ENCODE data around the gene CWC27.

The CWC27 gene

GRCh38 chr5:65021527-65022226 lies 252.9 kb downstream of the CWC27 start:
- in situ Hi-C loops (cut with HindIII; ENCODE audit: low sequenced_read_pairs), result no loop called here
- no peak for DNase-seq (ENCODE audit: low read depth)
- TF ChIP-seq CTCF (IDR thresholded peaks at IDR 0.05; ENCODE audit: low read depth, low read length, missing control alignments), result no peak
- no peak overlapping the region for H3K4me3 ChIP-seq (ENCODE audit: low read depth, low read length)

- DNase-seq (ENCODE audit: low read depth), result no peak
- in situ Hi-C loops (cut with HindIII; ENCODE audit: low sequenced_read_pairs), result no loop called here
- TF ChIP-seq CTCF (IDR thresholded peaks at IDR 0.05; ENCODE audit: low read depth, low read length, missing control alignments), result no peak
Measured at GRCh38 chr5:65022932-65023331, 254.2 kb downstream of the CWC27 start.

DNA sequence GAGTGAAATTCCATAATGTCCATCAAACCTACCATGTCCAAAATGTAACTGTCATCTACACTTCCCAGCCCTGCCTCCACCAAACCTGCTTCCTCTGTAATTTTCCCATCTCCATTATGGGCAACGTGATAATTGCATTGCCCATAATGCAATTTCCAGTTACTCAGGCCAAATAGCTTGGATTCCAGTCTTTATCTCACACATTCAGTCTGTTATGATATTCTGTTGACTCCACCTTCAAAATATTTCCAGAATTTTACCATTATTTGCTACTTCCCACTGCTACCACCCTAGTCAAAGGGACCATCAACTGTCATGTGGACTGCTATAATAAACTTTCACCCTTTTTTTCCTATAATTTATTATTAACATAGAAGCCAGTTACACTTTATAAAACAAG lies 256.0 kb downstream of the CWC27 start:
- in situ Hi-C loops (cut with HindIII; ENCODE audit: low sequenced_read_pairs), result no loop called here
- TF ChIP-seq CTCF (IDR thresholded peaks at IDR 0.05; ENCODE audit: low read depth, low read length, missing control alignments), result no peak
- DNase-seq (ENCODE audit: low read depth), result no peak
- no peak overlapping the region for H3K4me3 ChIP-seq (ENCODE audit: low read depth, low read length)

More at GRCh38 chr5:65022932-65023331, 254.2 kb downstream of the CWC27 start:
- no peak overlapping the region for H3K4me3 ChIP-seq (ENCODE audit: low read depth, low read length)

DNA sequence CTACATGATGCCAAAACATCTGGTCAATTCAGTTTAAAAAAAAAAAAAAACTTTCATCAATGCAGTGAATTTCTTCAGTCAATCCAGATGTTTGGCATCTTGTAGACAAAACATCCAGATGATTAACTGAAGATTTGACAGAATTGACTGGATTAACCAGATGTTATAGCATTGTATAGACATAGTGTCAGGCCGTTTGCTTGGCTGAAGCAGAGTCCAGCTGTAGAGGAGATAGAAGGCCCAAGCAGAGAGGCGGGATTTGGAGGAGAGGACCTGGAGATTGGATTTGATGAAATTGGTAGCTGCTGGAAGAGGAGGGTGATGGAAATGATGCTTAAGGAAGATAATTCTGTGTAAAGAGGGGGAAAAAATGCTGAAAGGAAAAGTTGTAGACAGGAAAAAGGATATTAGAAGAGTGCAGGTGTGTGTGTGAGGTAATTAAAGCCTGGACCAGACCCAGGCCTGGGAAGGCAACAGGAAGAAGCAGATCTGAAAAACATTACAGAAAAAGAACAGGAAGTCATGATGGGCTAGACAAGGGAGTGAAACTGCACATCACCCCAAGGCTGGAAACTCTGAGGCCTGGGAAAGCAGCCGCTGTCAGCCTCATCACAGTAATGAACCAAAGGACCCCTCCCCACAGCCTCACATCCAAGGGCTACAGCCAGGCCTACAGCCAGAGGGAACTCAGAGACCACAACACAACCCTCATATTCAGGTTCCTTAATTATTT lies 258.3 kb downstream of the CWC27 start:
- no peak for TF ChIP-seq CTCF (IDR thresholded peaks at IDR 0.05; ENCODE audit: low read depth, low read length, missing control alignments)
- in situ Hi-C loops (cut with HindIII; ENCODE audit: low sequenced_read_pairs), result no loop called here
- no peak overlapping the region for H3K4me3 ChIP-seq (ENCODE audit: low read depth, low read length)
- DNase-seq (ENCODE audit: low read depth), result no peak

DNA sequence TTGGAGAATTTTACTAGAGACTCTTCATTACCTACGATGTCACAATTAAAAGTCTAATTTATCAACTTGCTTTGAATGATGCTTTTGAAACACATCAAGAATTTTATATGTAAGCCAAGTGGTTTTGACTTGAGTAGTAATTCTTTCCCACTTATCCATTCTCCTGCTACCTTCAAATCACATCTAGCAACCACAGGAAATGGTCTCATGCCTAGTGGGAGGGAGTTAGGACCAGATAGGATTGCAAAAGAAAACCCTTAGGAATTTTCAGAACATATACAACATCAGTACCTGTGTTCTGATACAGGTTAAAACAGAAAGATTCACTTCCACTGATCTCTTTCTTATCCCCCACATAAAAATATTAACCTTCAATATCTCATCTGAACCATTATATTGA lies 260.4 kb downstream of the CWC27 start:
- in situ Hi-C loops (cut with HindIII; ENCODE audit: low sequenced_read_pairs), result no loop called here
- no peak overlapping the region for H3K4me3 ChIP-seq (ENCODE audit: low read depth, low read length)
- no peak for TF ChIP-seq CTCF (IDR thresholded peaks at IDR 0.05; ENCODE audit: low read depth, low read length, missing control alignments)
- no peak for DNase-seq (ENCODE audit: low read depth)

- TF ChIP-seq CTCF (IDR thresholded peaks at IDR 0.05; ENCODE audit: low read depth, low read length, missing control alignments), result no peak
Measured at GRCh38 chr5:65030056-65030455, 261.3 kb downstream of the CWC27 start.

More at GRCh38 chr5:65030056-65030455, 261.3 kb downstream of the CWC27 start:
- no peak for DNase-seq (ENCODE audit: low read depth)
- H3K4me3 ChIP-seq (ENCODE audit: low read depth, low read length), result no peak overlapping the region
- in situ Hi-C loops (cut with HindIII; ENCODE audit: low sequenced_read_pairs), result no loop called here

Measured in astrocyte of the cerebellum (primary cell).